HEK293 (cell line): Measurements from ENCODE around the gene COL11A2.
A peak's percentile ranks its signal among the peaks of the same experiment; 100 is the strongest.

Experiments
- CTCF ChIA-PET: fragments of 350-600 bp; formaldehyde crosslinking; extraction: SDS; loops from one replicate; lab custom pipeline; 2021; ENCODE audit warnings: antibody characterized with exemption; lab: Yijun Ruan, JAX
- POLR2A ChIA-PET: fragments of 300-600 bp; formaldehyde crosslinking; extraction: SDS; loops from one replicate; lab custom pipeline; 2020; ENCODE audit warnings: antibody characterized with exemption, inconsistent platforms; lab: Yijun Ruan, JAX
- H3K27ac ChIP-seq: fragments of 200-500 bp; sonication (Bioruptor generic); 2 replicates; pipeline ENCODE4 v1.5.1; 2014; ENCODE audit warnings: low read depth, low read length, control low read depth, inconsistent platforms; ENCODE audit errors: extremely low read depth
- H3K36me3 ChIP-seq, 2 experiments: fragments of 200-500 bp in 1 of 2; sonication (Bioruptor generic) in 1 of 2; 1 replicate in 1 of 2; 2 replicates in 1 of 2; pipeline ENCODE4 v1.5.1; 2014 to 2017; ENCODE audit warnings: inconsistent platforms in 2 of 2, low read length in 2 of 2; ENCODE audit not compliant: control insufficient read depth in 2 of 2, insufficient read depth in 1 of 2
- H3K4me1 ChIP-seq: fragments of 200-500 bp; sonication (Bioruptor generic); 2 replicates; pipeline ENCODE4 v1.5.1; 2014; ENCODE audit warnings: mild to moderate bottlenecking, low read length, inconsistent platforms; ENCODE audit not compliant: control insufficient read depth, insufficient read depth
- H3K4me3 ChIP-seq: 2 replicates; pipeline ENCODE4 v1.5.1; 2011; ENCODE audit warnings: low read depth, mild to moderate bottlenecking, control low read depth, low read length, moderate library complexity
- H3K9me3 ChIP-seq: fragments of 200-500 bp; sonication (Bioruptor generic); 2 replicates; pipeline ENCODE4 v1.5.1; 2014; ENCODE audit warnings: low read depth, low read length, inconsistent platforms; ENCODE audit not compliant: control insufficient read depth, insufficient read depth
- ELK4 ChIP-seq: IDR thresholded peaks from 2 replicates; pipeline ENCODE4 v1.6.1; 2011; ENCODE audit warnings: mild to moderate bottlenecking, low read depth, low read length, borderline replicate concordance
- INSM2 ChIP-seq: fragments of 450-650 bp; formaldehyde crosslinking; IDR thresholded peaks from 2 replicates; pipeline ENCODE4 v1.5.1; 2016; ENCODE audit warnings: missing biosample characterization, missing genetic modification characterization
- PRDM1 ChIP-seq: fragments of 450-650 bp; formaldehyde crosslinking; IDR thresholded peaks from 2 replicates; pipeline ENCODE4; 2016; ENCODE audit warnings: missing biosample characterization, missing genetic modification characterization
- SALL2 ChIP-seq: fragments of 450-650 bp; formaldehyde crosslinking; IDR thresholded peaks from 2 replicates; pipeline ENCODE4 v1.5.0; 2017; ENCODE audit warnings: missing biosample characterization, mild to moderate bottlenecking, missing genetic modification characterization, borderline replicate concordance
- ZBTB8A ChIP-seq: fragments of 450-650 bp; formaldehyde crosslinking; IDR thresholded peaks from 2 replicates; pipeline ENCODE4 v1.5.1; 2016; ENCODE audit warnings: missing biosample characterization, missing genetic modification characterization
- ZEB2 ChIP-seq: fragments of 450-650 bp; formaldehyde crosslinking; IDR thresholded peaks from 2 replicates; pipeline ENCODE4 v1.5.1; 2016; ENCODE audit warnings: missing biosample characterization, missing genetic modification characterization
- ZIC2 ChIP-seq: fragments of 450-650 bp; formaldehyde crosslinking; IDR thresholded peaks from 2 replicates; pipeline ENCODE4 v1.5.1; 2016; ENCODE audit warnings: missing biosample characterization, missing genetic modification characterization
- ZNF16 ChIP-seq: fragments of 450-650 bp; formaldehyde crosslinking; IDR thresholded peaks from 2 replicates; pipeline ENCODE4 v1.5.1; 2016; ENCODE audit warnings: low read depth, missing biosample characterization, missing genetic modification characterization
- ZNF184 ChIP-seq: fragments of 450-650 bp; IDR thresholded peaks from 2 replicates; pipeline ENCODE4 v1.5.1; 2018; ENCODE audit warnings: missing biosample characterization, mild to moderate bottlenecking, missing genetic modification characterization
- ZNF239 ChIP-seq: fragments of 450-650 bp; formaldehyde crosslinking; IDR thresholded peaks from 2 replicates; pipeline ENCODE4 v1.5.1; 2016; ENCODE audit warnings: missing biosample characterization, missing genetic modification characterization
- ZNF623 ChIP-seq: fragments of 450-650 bp; formaldehyde crosslinking; IDR thresholded peaks from 2 replicates; pipeline ENCODE4 v1.5.1; 2016; ENCODE audit warnings: missing biosample characterization, missing genetic modification characterization
- TF ChIP-seq, protein P1 (sequence below): fragments of 450-650 bp; formaldehyde crosslinking; IDR thresholded peaks from 2 replicates; pipeline ENCODE4 v1.5.1; 2016; ENCODE audit warnings: missing biosample characterization, missing genetic modification characterization
- TF ChIP-seq, protein P2 (sequence below): fragments of 450-650 bp; IDR thresholded peaks from 2 replicates; pipeline ENCODE4 v1.5.1; 2018; ENCODE audit warnings: missing biosample characterization, missing genetic modification characterization
- TF ChIP-seq, protein P3 (sequence below): fragments of 450-650 bp; formaldehyde crosslinking; IDR thresholded peaks from 2 replicates; pipeline ENCODE4 v1.5.1; 2016; ENCODE audit warnings: missing biosample characterization, missing genetic modification characterization
- TF ChIP-seq, protein P4 (sequence below): fragments of 450-650 bp; IDR thresholded peaks from 2 replicates; pipeline ENCODE4 v1.5.1; 2018; ENCODE audit warnings: missing biosample characterization, mild to moderate bottlenecking, missing genetic modification characterization
- TF ChIP-seq, protein P5 (sequence below): fragments of 450-650 bp; formaldehyde crosslinking; conservative IDR thresholded peaks from 2 replicates; pipeline ENCODE4 v1.5.1; 2016; ENCODE audit warnings: low read depth, missing biosample characterization, missing genetic modification characterization

The COL11A2 gene

GRCh38 chr6:33204165-33204414 lies 11.8 kb upstream of the COL11A2 start:
- Histone ChIP-seq H3K4me1 (peaks cover 25% of the 10 kb centered on the region), H3K9me3 (no peaks in the 10 kb centered on the region), H3K36me3 (peaks cover 0 to 29% of the 10 kb centered on the region in 2 experiments; a peak in 2 of 3 replicates), H3K27ac (peak overlapping the region; percentile 25; the same call in 1 of the 2 replicates), H3K4me3 (no peak overlapping the region)
- TF ChIP-seq ZNF184 (tag by site-specific recombination) (no peak), ELK4 (no peak)
- TF ChIP-seq, protein P1, sequence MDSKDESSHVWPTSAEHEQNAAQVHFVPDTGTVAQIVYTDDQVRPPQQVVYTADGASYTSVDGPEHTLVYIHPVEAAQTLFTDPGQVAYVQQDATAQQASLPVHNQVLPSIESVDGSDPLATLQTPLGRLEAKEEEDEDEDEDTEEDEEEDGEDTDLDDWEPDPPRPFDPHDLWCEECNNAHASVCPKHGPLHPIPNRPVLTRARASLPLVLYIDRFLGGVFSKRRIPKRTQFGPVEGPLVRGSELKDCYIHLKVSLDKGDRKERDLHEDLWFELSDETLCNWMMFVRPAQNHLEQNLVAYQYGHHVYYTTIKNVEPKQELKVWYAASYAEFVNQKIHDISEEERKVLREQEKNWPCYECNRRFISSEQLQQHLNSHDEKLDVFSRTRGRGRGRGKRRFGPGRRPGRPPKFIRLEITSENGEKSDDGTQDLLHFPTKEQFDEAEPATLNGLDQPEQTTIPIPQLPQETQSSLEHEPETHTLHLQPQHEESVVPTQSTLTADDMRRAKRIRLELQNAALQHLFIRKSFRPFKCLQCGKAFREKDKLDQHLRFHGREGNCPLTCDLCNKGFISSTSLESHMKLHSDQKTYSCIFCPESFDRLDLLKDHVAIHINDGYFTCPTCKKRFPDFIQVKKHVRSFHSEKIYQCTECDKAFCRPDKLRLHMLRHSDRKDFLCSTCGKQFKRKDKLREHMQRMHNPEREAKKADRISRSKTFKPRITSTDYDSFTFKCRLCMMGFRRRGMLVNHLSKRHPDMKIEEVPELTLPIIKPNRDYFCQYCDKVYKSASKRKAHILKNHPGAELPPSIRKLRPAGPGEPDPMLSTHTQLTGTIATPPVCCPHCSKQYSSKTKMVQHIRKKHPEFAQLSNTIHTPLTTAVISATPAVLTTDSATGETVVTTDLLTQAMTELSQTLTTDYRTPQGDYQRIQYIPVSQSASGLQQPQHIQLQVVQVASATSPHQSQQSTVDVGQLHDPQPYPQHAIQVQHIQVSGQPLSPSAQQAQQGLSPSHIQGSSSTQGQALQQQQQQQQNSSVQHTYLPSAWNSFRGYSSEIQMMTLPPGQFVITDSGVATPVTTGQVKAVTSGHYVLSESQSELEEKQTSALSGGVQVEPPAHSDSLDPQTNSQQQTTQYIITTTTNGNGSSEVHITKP (tag by site-specific recombination) = peak; percentile 50; the same call in 1 of the 2 replicates
- ChIA-PET CTCF (interaction anchor here (1.6 kb wide), 1 partner anchor 75 kb away, joined by 3 read pairs; no protein-coding TSS in a partner anchor), POLR2A (interaction anchor here (0.6 to 2.0 kb wide), 6 partner anchors 44 to 1028 kb away, joined by 3 to 30 read pairs (median 8); partner anchors contain the start of genes AGPAT1, RGL2, RPS18 and VPS52)

DNA sequence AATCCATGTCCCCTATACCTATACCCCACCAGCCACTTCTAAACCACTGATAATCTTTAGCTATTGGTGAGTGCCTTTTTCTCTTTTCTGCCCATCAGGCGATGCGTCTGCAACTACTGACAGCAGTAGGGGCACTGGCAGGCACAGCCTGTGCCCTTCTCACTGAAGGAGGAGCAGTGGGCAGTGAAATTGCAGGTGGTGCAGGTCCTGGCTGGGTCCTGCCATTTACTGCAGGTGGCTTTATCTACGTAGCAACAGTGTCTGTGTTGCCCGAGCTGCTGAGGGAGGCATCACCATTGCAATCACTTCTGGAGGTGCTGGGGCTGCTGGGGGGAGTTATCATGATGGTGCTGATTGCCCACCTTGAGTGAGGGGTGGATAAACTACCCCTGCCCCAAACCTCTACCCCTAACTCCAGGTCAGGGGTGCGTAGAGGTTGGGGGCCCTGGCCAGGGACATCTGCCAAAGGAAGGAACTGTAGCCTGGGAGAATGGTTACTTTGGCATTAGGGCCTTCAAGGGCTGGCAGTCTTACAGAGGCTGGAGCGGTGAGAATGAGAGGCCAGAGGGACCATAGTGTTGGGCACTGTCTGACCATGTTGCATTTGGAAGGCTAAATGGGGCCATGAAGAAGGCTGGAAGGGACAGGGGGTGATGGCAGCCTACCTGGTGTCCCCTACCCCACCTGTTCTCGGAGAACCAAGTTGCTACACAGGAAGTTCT lies 11.3 kb upstream of the COL11A2 start:
- peak overlapping the region; percentile 25; the same call in 1 of the 2 replicates for H3K27ac ChIP-seq
- no peaks in the 10 kb centered on the region for H3K9me3 ChIP-seq
- peaks cover 22% of the 10 kb centered on the region for H3K4me1 ChIP-seq
- H3K36me3 ChIP-seq = peaks cover 0 to 29% of the 10 kb centered on the region in 2 experiments; a peak in 2 of 3 replicates
- CTCF ChIA-PET = no interaction called here
- POLR2A ChIA-PET = interaction anchor here (1.2 to 1.3 kb wide), 2 partner anchors 74 to 232 kb away, joined by 3 to 4 read pairs; no protein-coding TSS in a partner anchor
- no peak overlapping the region for H3K4me3 ChIP-seq
- TF ChIP-seq, protein P2, sequence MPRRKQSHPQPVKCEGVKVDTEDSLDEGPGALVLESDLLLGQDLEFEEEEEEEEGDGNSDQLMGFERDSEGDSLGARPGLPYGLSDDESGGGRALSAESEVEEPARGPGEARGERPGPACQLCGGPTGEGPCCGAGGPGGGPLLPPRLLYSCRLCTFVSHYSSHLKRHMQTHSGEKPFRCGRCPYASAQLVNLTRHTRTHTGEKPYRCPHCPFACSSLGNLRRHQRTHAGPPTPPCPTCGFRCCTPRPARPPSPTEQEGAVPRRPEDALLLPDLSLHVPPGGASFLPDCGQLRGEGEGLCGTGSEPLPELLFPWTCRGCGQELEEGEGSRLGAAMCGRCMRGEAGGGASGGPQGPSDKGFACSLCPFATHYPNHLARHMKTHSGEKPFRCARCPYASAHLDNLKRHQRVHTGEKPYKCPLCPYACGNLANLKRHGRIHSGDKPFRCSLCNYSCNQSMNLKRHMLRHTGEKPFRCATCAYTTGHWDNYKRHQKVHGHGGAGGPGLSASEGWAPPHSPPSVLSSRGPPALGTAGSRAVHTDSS (tag by site-specific recombination) = no peak
- TF ChIP-seq, protein P3, sequence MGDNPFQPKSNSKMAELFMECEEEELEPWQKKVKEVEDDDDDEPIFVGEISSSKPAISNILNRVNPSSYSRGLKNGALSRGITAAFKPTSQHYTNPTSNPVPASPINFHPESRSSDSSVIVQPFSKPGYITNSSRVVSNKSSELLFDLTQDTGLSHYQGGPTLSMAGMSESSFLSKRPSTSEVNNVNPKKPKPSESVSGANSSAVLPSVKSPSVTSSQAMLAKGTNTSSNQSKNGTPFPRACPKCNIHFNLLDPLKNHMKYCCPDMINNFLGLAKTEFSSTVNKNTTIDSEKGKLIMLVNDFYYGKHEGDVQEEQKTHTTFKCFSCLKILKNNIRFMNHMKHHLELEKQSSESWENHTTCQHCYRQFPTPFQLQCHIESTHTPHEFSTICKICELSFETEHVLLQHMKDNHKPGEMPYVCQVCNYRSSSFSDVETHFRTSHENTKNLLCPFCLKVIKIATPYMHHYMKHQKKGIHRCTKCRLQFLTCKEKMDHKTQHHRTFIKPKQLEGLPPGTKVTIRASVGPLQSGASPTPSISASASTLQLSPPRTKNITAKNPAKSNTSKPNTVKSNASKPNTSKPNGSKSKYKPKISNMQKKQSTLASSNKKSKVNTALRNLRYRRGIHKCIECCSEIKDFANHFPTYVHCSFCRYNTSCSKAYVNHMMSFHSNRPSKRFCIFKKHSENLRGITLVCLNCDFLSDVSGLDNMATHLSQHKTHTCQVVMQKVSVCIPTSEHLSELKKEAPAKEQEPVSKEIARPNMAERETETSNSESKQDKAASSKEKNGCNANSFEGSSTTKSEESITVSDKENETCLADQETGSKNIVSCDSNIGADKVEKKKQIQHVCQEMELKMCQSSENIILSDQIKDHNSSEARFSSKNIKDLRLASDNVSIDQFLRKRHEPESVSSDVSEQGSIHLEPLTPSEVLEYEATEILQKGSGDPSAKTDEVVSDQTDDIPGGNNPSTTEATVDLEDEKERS (tag by site-specific recombination) = no peak
- no peak for TF ChIP-seq SALL2
- TF ChIP-seq ZNF239 = no peak
- no peak for TF ChIP-seq ZNF623 (tag by site-specific recombination)
- TF ChIP-seq ZBTB8A (tag by site-specific recombination) = no peak
- no peak for TF ChIP-seq INSM2
- TF ChIP-seq, protein P4, sequence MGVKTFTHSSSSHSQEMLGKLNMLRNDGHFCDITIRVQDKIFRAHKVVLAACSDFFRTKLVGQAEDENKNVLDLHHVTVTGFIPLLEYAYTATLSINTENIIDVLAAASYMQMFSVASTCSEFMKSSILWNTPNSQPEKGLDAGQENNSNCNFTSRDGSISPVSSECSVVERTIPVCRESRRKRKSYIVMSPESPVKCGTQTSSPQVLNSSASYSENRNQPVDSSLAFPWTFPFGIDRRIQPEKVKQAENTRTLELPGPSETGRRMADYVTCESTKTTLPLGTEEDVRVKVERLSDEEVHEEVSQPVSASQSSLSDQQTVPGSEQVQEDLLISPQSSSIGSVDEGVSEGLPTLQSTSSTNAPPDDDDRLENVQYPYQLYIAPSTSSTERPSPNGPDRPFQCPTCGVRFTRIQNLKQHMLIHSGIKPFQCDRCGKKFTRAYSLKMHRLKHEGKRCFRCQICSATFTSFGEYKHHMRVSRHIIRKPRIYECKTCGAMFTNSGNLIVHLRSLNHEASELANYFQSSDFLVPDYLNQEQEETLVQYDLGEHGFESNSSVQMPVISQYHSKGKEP (tag by site-specific recombination) = no peak
- no peak for TF ChIP-seq ZNF16 (tag by site-specific recombination)
- TF ChIP-seq ZIC2 (tag by site-specific recombination) = no peak
- TF ChIP-seq, protein P5, sequence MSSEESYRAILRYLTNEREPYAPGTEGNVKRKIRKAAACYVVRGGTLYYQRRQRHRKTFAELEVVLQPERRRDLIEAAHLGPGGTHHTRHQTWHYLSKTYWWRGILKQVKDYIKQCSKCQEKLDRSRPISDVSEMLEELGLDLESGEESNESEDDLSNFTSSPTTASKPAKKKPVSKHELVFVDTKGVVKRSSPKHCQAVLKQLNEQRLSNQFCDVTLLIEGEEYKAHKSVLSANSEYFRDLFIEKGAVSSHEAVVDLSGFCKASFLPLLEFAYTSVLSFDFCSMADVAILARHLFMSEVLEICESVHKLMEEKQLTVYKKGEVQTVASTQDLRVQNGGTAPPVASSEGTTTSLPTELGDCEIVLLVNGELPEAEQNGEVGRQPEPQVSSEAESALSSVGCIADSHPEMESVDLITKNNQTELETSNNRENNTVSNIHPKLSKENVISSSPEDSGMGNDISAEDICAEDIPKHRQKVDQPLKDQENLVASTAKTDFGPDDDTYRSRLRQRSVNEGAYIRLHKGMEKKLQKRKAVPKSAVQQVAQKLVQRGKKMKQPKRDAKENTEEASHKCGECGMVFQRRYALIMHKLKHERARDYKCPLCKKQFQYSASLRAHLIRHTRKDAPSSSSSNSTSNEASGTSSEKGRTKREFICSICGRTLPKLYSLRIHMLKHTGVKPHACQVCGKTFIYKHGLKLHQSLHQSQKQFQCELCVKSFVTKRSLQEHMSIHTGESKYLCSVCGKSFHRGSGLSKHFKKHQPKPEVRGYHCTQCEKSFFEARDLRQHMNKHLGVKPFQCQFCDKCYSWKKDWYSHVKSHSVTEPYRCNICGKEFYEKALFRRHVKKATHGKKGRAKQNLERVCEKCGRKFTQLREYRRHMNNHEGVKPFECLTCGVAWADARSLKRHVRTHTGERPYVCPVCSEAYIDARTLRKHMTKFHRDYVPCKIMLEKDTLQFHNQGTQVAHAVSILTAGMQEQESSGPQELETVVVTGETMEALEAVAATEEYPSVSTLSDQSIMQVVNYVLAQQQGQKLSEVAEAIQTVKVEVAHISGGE = no peak
- TF ChIP-seq ZEB2 (tag by site-specific recombination) = no peak
- no peak for TF ChIP-seq PRDM1
